ENCODE data around the gene ITFG2.

ITFG2 gene

GRCh38 chr12:2853626-2854025, 41.2 kb downstream of the ITFG2 start:
- no peaks in the 10 kb centered on the region for H3K27me3 ChIP-seq (ENCODE audit: low read depth, low read length)
- TF ChIP-seq EZH2phosphoT487 (IDR thresholded peaks at IDR 0.05; ENCODE audit: low read depth) = no peak
- TF ChIP-seq CTCF (IDR thresholded peaks at IDR 0.05; ENCODE audit: low read depth, low read length) = no peak
- H3K4me1 ChIP-seq (ENCODE audit: low read length) = no peaks in the 10 kb centered on the region
- no peaks in the 10 kb centered on the region for H3K9me3 ChIP-seq (ENCODE audit: insufficient read depth, low read length)
- H3K36me3 ChIP-seq (replicated peaks; ENCODE audit: low read depth, low read length) = peaks cover 13% of the 10 kb centered on the region
- no peak overlapping the region for H3K27ac ChIP-seq (ENCODE audit: low read length)
- H3K79me2 ChIP-seq (ENCODE audit: low read length) = no peaks in the 10 kb centered on the region
- H3K4me3 ChIP-seq (ENCODE audit: low read length) = no peak overlapping the region
- no peak overlapping the region for H2AFZ ChIP-seq (ENCODE audit: low read depth, low read length)
- no peaks in the 10 kb centered on the region for H4K20me1 ChIP-seq (ENCODE audit: insufficient read depth, low read length)
- H3K9ac ChIP-seq (ENCODE audit: low read length) = no peak overlapping the region
- no peak overlapping the region for H3K4me2 ChIP-seq (ENCODE audit: low read length)

- H3K79me2 ChIP-seq (ENCODE audit: low read length) = no peaks in the 10 kb centered on the region
- peaks cover 25% of the 10 kb centered on the region for H3K36me3 ChIP-seq (replicated peaks; ENCODE audit: low read depth, low read length)
- no peaks in the 10 kb centered on the region for H3K9me3 ChIP-seq (ENCODE audit: insufficient read depth, low read length)
- no peak overlapping the region for H3K4me2 ChIP-seq (ENCODE audit: low read length)
- no peak overlapping the region for H3K27ac ChIP-seq (ENCODE audit: low read length)
- H3K4me1 ChIP-seq (ENCODE audit: low read length) = no peaks in the 10 kb centered on the region
- no peak overlapping the region for H3K4me3 ChIP-seq (ENCODE audit: low read length)
- no peaks in the 10 kb centered on the region for H4K20me1 ChIP-seq (ENCODE audit: insufficient read depth, low read length)
- H2AFZ ChIP-seq (ENCODE audit: low read depth, low read length) = no peak overlapping the region
- TF ChIP-seq EZH2phosphoT487 (IDR thresholded peaks at IDR 0.05; ENCODE audit: low read depth) (no peak), CTCF (IDR thresholded peaks at IDR 0.05; ENCODE audit: low read depth, low read length) (no peak)
- H3K9ac ChIP-seq (ENCODE audit: low read length) = no peak overlapping the region
- no peaks in the 10 kb centered on the region for H3K27me3 ChIP-seq (ENCODE audit: low read depth, low read length)
These were observed 42.4 kb downstream of the ITFG2 start for GRCh38 chr12:2854669-2855453.

GRCh38 chr12:2855546-2855945, 43.1 kb downstream of the ITFG2 start:
- Histone ChIP-seq H2AFZ (ENCODE audit: low read depth, low read length) (no peak overlapping the region), H3K79me2 (ENCODE audit: low read length) (no peaks in the 10 kb centered on the region), H3K27me3 (ENCODE audit: low read depth, low read length) (no peaks in the 10 kb centered on the region), H3K36me3 (replicated peaks; ENCODE audit: low read depth, low read length) (peaks cover 29% of the 10 kb centered on the region), H3K4me3 (ENCODE audit: low read length) (no peak overlapping the region), H3K27ac (ENCODE audit: low read length) (no peak overlapping the region), H3K4me2 (ENCODE audit: low read length) (no peak overlapping the region), H4K20me1 (ENCODE audit: insufficient read depth, low read length) (no peaks in the 10 kb centered on the region), H3K4me1 (ENCODE audit: low read length) (no peaks in the 10 kb centered on the region), H3K9me3 (ENCODE audit: insufficient read depth, low read length) (no peaks in the 10 kb centered on the region), H3K9ac (ENCODE audit: low read length) (no peak overlapping the region)
- TF ChIP-seq EZH2phosphoT487 (IDR thresholded peaks at IDR 0.05; ENCODE audit: low read depth) (no peak), CTCF (IDR thresholded peaks at IDR 0.05; ENCODE audit: low read depth, low read length) (no peak)

GRCh38 chr12:2856051-2856450, 43.6 kb downstream of the ITFG2 start:
- Histone ChIP-seq H3K36me3 (replicated peaks; ENCODE audit: low read depth, low read length) (peaks cover 31% of the 10 kb centered on the region), H4K20me1 (ENCODE audit: insufficient read depth, low read length) (no peaks in the 10 kb centered on the region)

More at GRCh38 chr12:2856051-2856450, 43.6 kb downstream of the ITFG2 start:
- H3K4me2 ChIP-seq (ENCODE audit: low read length) = no peak overlapping the region
- TF ChIP-seq EZH2phosphoT487 (IDR thresholded peaks at IDR 0.05; ENCODE audit: low read depth) (no peak), CTCF (IDR thresholded peaks at IDR 0.05; ENCODE audit: low read depth, low read length) (no peak)
- H3K4me1 ChIP-seq (ENCODE audit: low read length) = no peaks in the 10 kb centered on the region
- no peak overlapping the region for H3K4me3 ChIP-seq (ENCODE audit: low read length)
- H3K9ac ChIP-seq (ENCODE audit: low read length) = no peak overlapping the region
- H3K79me2 ChIP-seq (ENCODE audit: low read length) = no peaks in the 10 kb centered on the region
- H3K9me3 ChIP-seq (ENCODE audit: insufficient read depth, low read length) = no peaks in the 10 kb centered on the region
- H3K27me3 ChIP-seq (ENCODE audit: low read depth, low read length) = no peaks in the 10 kb centered on the region
- no peak overlapping the region for H3K27ac ChIP-seq (ENCODE audit: low read length)
- no peak overlapping the region for H2AFZ ChIP-seq (ENCODE audit: low read depth, low read length)

Data from OCI-LY3 (cell line).